OCI-LY1 (cell line): ENCODE results near the gene TFDP2.

Experiments
- EZH2 ChIP-seq: fragments of 200-600 bp; sonication (generic), shearing (Covaris generic); IDR thresholded peaks from 2 replicates; pipeline ENCODE4 v1.8.0; 2017; ENCODE audit warnings: borderline replicate concordance, mixed run types, mild to moderate bottlenecking, antibody characterized with exemption, low read length, moderate library complexity, mixed read lengths
- TF ChIP-seq, protein P1 (sequence below): fragments of 200-600 bp; sonication (generic), shearing (Covaris generic); IDR thresholded peaks from 2 replicates; pipeline ENCODE4 v1.5.1; 2017; ENCODE audit warnings: mild to moderate bottlenecking, antibody characterized with exemption, low read length, moderate library complexity, mixed read lengths

- TF ChIP-seq, protein P1, sequence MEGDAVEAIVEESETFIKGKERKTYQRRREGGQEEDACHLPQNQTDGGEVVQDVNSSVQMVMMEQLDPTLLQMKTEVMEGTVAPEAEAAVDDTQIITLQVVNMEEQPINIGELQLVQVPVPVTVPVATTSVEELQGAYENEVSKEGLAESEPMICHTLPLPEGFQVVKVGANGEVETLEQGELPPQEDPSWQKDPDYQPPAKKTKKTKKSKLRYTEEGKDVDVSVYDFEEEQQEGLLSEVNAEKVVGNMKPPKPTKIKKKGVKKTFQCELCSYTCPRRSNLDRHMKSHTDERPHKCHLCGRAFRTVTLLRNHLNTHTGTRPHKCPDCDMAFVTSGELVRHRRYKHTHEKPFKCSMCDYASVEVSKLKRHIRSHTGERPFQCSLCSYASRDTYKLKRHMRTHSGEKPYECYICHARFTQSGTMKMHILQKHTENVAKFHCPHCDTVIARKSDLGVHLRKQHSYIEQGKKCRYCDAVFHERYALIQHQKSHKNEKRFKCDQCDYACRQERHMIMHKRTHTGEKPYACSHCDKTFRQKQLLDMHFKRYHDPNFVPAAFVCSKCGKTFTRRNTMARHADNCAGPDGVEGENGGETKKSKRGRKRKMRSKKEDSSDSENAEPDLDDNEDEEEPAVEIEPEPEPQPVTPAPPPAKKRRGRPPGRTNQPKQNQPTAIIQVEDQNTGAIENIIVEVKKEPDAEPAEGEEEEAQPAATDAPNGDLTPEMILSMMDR, result no peak
- TF ChIP-seq EZH2, result no peak
Measured at GRCh38 chr3:141939759-141940158, 209.6 kb downstream of the TFDP2 start.
